GM13976 (cell line): ENCODE results near the gene PNLIPRP1.

Experiments used
- DNase-seq: peaks from one replicate; pipeline ENCODE4 v3.0.0; 2012; ENCODE audit warnings: low spot score
- in situ Hi-C: fragments of 300-500 bp; cut with MboI; formaldehyde crosslinking; loops from one replicate; pipeline ENCODE4 v1.12.0; 2022; ENCODE audit warnings: low sequenced_read_pairs, mixed read lengths, inconsistent platforms; ENCODE audit not compliant: unreplicated experiment
- TF ChIP-seq, protein P1 (sequence below): IDR thresholded peaks from 2 replicates; pipeline ENCODE4 v1.5.1; 2012; ENCODE audit warnings: borderline replicate concordance, mild to moderate bottlenecking; ENCODE audit not compliant: insufficient read depth; ENCODE audit errors: extremely low read depth, missing control alignments, control extremely low read depth

PNLIPRP1 gene

DNA sequence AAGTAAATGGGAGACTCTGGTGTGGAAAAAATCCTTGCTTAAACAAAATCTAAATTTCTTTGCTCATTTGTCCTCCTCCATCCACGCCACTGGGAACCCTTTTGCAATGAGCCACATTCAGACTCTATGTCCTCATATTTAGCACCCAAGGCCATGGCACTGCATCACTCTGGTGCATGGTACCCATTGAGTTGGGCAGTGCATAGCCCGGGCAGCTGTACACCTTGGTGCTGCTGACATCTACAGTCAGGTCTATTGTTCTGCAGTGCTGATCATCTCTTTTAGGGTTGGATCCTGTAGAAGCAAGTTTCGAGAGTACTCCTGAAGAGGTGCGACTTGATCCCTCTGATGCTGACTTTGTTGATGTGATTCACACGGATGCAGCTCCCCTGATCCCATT, 6.8 kb downstream of the PNLIPRP1 start:
- in situ Hi-C loops: no loop called here
- TF ChIP-seq, protein P1, sequence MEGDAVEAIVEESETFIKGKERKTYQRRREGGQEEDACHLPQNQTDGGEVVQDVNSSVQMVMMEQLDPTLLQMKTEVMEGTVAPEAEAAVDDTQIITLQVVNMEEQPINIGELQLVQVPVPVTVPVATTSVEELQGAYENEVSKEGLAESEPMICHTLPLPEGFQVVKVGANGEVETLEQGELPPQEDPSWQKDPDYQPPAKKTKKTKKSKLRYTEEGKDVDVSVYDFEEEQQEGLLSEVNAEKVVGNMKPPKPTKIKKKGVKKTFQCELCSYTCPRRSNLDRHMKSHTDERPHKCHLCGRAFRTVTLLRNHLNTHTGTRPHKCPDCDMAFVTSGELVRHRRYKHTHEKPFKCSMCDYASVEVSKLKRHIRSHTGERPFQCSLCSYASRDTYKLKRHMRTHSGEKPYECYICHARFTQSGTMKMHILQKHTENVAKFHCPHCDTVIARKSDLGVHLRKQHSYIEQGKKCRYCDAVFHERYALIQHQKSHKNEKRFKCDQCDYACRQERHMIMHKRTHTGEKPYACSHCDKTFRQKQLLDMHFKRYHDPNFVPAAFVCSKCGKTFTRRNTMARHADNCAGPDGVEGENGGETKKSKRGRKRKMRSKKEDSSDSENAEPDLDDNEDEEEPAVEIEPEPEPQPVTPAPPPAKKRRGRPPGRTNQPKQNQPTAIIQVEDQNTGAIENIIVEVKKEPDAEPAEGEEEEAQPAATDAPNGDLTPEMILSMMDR: no peak
- DNase-seq: no peak

DNA sequence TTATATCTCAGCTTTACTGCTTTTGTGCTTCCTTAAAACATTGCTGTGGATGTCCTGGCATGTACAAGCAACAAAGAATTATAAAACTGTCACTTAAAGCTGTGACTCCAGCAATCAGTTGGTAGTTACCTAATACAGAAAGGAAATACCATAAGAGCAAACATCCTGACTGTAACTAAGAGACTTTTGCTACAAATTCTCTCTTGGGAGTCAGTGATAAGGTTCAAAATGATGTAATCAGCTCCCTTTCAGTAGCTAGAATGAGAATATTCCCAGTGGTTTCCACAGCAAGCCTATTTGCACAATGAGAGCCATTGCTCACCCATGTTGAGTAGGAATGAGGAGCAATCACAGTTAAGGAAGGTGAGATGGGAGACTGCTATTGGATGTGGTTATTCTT, 7.6 kb downstream of the PNLIPRP1 start:
- in situ Hi-C loops: no loop called here
- DNase-seq: no peak
- TF ChIP-seq, protein P1: no peak

GRCh38 chr10:116599991-116600390, 9.2 kb downstream of the PNLIPRP1 start:
- in situ Hi-C loops: no loop called here
- DNase-seq: no peak

DNA sequence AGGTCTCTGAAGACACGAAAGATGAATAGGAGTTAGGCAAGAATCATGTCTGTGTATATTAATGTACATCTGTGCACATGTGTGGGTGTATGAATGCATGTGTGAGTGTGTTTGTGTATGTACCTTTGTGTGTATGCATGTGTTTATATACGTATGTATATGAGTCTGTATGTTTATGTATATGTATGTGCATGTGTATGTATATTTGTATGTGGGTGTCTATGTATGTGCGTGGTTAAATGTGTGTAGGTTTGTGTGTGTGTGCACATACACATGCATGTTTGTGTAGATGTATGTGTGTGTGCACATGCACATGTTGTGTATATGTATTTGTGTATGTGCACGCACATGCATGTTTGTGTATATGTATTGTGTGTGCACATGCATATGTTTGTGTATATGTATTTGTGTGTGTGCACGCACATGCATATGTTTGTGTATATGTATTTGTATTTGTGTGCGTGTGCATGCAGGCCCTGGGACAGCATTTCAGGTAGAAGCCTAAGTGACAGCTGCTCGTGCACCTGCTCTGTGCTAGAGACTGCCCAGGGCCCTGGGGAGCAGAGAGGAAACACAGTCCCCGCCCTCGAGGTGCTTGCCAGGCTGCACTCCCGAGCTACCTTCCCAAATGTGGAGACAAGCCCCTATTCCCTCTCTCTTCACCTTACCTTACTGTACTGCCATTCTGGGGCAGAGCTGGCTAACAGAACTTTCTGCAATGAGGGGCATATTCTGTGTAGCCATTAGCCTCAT, 12.1 kb downstream of the PNLIPRP1 start:
- in situ Hi-C loops: no loop called here
- DNase-seq: no peak
- TF ChIP-seq, protein P1: no peak

More at GRCh38 chr10:116599991-116600390, 9.2 kb downstream of the PNLIPRP1 start:
- TF ChIP-seq, protein P1: no peak

- TF ChIP-seq, protein P1: no peak
- no peak for DNase-seq
- in situ Hi-C loops: no loop called here
Measured at GRCh38 chr10:116606061-116606483, 15.3 kb downstream of the PNLIPRP1 start.

GRCh38 chr10:116607336-116607735, 16.6 kb downstream of the PNLIPRP1 start:
- TF ChIP-seq, protein P1: no peak

More at GRCh38 chr10:116607336-116607735, 16.6 kb downstream of the PNLIPRP1 start:
- DNase-seq: no peak
- in situ Hi-C loops: no loop called here
